ENCODE data around the gene CDK14.

DNA sequence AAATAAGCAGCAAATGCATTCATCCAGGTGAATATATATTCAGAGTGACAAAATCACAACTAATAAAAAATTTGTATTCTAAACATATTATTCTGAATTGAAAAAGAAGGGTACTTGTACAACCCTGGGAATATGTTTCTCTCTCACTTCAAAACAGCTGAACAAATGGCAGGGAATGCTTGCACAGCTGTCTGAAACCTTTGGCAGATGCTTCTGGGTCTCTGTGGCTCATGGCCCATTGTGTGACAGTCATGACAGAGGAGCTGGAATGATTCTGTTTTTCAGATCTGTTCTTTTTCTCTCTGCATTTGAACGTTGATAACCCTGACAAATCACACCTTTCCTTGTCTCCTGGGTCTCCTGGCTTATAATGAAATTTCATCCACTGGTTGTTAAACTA is 392.4 kb downstream of the CDK14 start:
- no peak for TF ChIP-seq POLR2A (IDR thresholded peaks at IDR 0.05)
- TF ChIP-seq, protein P1, sequence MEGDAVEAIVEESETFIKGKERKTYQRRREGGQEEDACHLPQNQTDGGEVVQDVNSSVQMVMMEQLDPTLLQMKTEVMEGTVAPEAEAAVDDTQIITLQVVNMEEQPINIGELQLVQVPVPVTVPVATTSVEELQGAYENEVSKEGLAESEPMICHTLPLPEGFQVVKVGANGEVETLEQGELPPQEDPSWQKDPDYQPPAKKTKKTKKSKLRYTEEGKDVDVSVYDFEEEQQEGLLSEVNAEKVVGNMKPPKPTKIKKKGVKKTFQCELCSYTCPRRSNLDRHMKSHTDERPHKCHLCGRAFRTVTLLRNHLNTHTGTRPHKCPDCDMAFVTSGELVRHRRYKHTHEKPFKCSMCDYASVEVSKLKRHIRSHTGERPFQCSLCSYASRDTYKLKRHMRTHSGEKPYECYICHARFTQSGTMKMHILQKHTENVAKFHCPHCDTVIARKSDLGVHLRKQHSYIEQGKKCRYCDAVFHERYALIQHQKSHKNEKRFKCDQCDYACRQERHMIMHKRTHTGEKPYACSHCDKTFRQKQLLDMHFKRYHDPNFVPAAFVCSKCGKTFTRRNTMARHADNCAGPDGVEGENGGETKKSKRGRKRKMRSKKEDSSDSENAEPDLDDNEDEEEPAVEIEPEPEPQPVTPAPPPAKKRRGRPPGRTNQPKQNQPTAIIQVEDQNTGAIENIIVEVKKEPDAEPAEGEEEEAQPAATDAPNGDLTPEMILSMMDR (IDR thresholded peaks at IDR 0.05) = no peak

Measured in heart left ventricle (tissue), 13 donors.